DND-41 (cell line): Measurements from ENCODE around the gene SETSIP.
"Not testable (repeated sequence)": the region's sequence is repeated elsewhere in the genome, so short reads cannot be mapped to it uniquely, and the experiment has no call there.

Experiments
- ATAC-seq: fragments of 200-7000 bp; cut with Tn5 transposase; 3 replicates; pipeline ENCODE4 v1.9.1; 2021; ENCODE audit warnings: low read depth; ENCODE audit not compliant: insufficient read depth
- DNase-seq: peaks from one replicate; pipeline ENCODE4 v3.0.0-alpha.2; 2020
- H2AFZ ChIP-seq: 2 replicates; pipeline ENCODE4 v1.6.0; 2012; ENCODE audit warnings: low read depth, low read length
- H3K27ac ChIP-seq: 2 replicates; pipeline ENCODE4 v1.5.1; 2012; ENCODE audit warnings: low read length, inconsistent platforms
- H3K27me3 ChIP-seq: fragments of 200-600 bp; sonication (generic); 2 replicates; pipeline ENCODE4 v1.6.0; 2012; ENCODE audit warnings: low read length, mild to moderate bottlenecking, inconsistent platforms; ENCODE audit not compliant: insufficient read depth, poor library complexity
- H3K36me3 ChIP-seq: 2 replicates; pipeline ENCODE4 v1.5.1; 2012; ENCODE audit warnings: low read length, inconsistent platforms; ENCODE audit not compliant: insufficient read depth
- H3K4me1 ChIP-seq: 2 replicates; pipeline ENCODE4 v1.5.1; 2012; ENCODE audit warnings: mild to moderate bottlenecking, low read length; ENCODE audit not compliant: insufficient read depth
- H3K4me2 ChIP-seq: 2 replicates; pipeline ENCODE4 v1.6.0; 2012; ENCODE audit warnings: mild to moderate bottlenecking, moderate library complexity, low read length, inconsistent platforms; ENCODE audit not compliant: insufficient read depth
- H3K4me3 ChIP-seq, 2 experiments: fragments of 200-600 bp in 1 of 2; shearing (Covaris generic) in 1 of 2; 2 replicates each; pipeline ENCODE4 v1.5.1; 2012 to 2016; ENCODE audit warnings: inconsistent platforms in 2 of 2, low read length in 2 of 2, mild to moderate bottlenecking in 2 of 2, low read depth in 1 of 2, moderate library complexity in 1 of 2
- H3K79me2 ChIP-seq: 2 replicates; pipeline ENCODE4 v1.6.0; 2012; ENCODE audit warnings: low read length, inconsistent platforms; ENCODE audit not compliant: insufficient read depth
- H3K9ac ChIP-seq: 2 replicates; pipeline ENCODE4 v1.6.0; 2012; ENCODE audit warnings: low read depth, mild to moderate bottlenecking, inconsistent platforms, low read length, moderate library complexity
- H3K9me3 ChIP-seq: 2 replicates; pipeline ENCODE4 v1.5.1; 2012; ENCODE audit warnings: low read length, moderate library complexity, mild to moderate bottlenecking, inconsistent platforms; ENCODE audit not compliant: insufficient read depth, severe bottlenecking
- H4K20me1 ChIP-seq: 2 replicates; pipeline ENCODE4 v1.6.0; 2012; ENCODE audit warnings: low read length; ENCODE audit not compliant: insufficient read depth
- EZH2 ChIP-seq: IDR thresholded peaks from 3 replicates; pipeline ENCODE4 v1.6.1; 2012; ENCODE audit warnings: borderline replicate concordance, low read depth, mild to moderate bottlenecking, moderate library complexity, low read length, inconsistent platforms; ENCODE audit not compliant: severe bottlenecking
- TF ChIP-seq, protein P1 (sequence below): IDR thresholded peaks from 2 replicates; pipeline ENCODE4 v1.5.1; 2012; ENCODE audit warnings: borderline replicate concordance, low read length, moderate library complexity, mild to moderate bottlenecking; ENCODE audit not compliant: poor library complexity, severe bottlenecking; ENCODE audit errors: extremely low read depth

Gene SETSIP

DNA sequence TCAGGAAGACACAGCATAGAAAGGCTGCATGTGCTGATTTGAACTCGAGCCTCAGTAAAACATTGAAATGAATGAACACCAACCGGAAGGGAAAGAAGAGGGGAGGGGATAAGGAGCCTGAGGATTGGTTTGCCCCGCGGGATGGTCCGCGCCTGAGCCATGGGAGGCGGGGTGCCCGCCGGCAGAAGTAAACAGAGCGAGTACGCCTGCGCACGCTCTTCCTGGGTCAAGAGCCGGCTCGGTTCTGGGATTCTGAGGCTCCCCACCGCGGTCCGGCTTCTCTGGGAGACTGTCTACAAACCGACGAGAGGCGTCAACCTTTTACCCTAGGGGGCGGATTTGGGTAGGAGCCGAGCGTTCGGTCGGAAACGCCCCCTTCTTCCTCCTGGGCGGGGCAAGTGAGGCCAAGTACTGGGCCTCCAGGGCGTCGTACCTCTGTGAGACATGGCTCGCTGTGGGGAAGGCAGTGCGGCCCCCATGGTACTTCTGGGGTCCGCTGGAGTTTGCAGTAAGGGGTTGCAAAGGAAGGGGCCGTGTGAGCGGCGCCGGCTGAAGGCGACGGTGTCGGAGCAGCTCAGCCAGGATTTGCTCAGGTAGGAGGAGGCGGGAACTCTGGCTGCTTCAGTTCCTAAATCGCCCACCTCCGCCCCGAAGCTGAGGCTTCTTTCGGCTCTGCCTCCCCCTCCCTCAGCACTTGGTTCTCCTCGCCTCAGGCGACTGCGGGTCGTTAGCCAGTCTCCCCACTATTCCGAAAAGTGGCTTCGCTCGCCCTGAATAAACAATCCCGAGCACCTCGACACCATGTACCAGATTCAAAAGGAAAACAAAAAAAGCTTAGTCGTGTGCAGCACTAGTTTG, 5.1 kb upstream of the SETSIP start, which contains the start of gene BTBD8:
Gene BTBD8 (plus strand): TSS at position 218 of the 858 bp plus-strand sequence. CDS start 227 bp downstream, at position 445.
- DNase-seq (peak; percentile 87), ATAC-seq (peak; percentile 90)
- Histone ChIP-seq H4K20me1 (no peaks in the 10 kb centered on the region), H3K36me3 (no peaks in the 10 kb centered on the region), H3K27ac (peak within 1 kb of the TSS; percentile 73), H3K9ac (peak within 1 kb of the TSS; percentile 61), H3K27me3 (no peaks in the 10 kb centered on the region), H3K79me2 (peaks cover 2% of the 10 kb centered on the region; the same call in 1 of the 2 replicates), H3K4me2 (peak within 1 kb of the TSS; percentile 89), H3K9me3 (peaks cover 8% of the 10 kb centered on the region), H3K4me1 (peaks cover 19% of the 10 kb centered on the region), H2AFZ (peak within 1 kb of the TSS; percentile 95), H3K4me3 (peak within 1 kb of the TSS; percentile 75 to 88)
- TF ChIP-seq, protein P1, sequence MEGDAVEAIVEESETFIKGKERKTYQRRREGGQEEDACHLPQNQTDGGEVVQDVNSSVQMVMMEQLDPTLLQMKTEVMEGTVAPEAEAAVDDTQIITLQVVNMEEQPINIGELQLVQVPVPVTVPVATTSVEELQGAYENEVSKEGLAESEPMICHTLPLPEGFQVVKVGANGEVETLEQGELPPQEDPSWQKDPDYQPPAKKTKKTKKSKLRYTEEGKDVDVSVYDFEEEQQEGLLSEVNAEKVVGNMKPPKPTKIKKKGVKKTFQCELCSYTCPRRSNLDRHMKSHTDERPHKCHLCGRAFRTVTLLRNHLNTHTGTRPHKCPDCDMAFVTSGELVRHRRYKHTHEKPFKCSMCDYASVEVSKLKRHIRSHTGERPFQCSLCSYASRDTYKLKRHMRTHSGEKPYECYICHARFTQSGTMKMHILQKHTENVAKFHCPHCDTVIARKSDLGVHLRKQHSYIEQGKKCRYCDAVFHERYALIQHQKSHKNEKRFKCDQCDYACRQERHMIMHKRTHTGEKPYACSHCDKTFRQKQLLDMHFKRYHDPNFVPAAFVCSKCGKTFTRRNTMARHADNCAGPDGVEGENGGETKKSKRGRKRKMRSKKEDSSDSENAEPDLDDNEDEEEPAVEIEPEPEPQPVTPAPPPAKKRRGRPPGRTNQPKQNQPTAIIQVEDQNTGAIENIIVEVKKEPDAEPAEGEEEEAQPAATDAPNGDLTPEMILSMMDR, result peak; percentile 26
- TF ChIP-seq EZH2, result no peak

DNA sequence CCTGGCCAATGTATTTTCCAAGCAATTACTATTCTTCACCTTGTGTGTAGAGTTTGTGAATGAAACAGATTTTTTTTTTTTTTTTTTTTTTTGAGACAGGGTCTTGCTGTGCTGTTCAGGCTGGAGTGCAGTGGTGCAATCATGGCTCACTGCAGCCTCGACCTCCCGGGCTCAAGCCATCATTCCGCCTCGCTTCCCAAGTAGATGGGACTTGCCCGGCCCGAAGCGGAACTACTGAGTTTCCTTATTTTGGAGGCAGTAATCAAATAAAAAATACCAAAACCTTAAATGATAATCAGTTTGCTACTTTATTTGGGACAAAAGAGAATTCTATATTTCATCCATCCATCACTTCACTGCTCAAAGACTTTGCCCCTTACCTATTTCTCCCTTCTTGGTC, 4.2 kb upstream of the SETSIP start:
- Histone ChIP-seq H3K27ac (peak overlapping the region; percentile 73; the same call in 1 of the 2 replicates), H3K4me1 (peaks cover 19% of the 10 kb centered on the region), H3K9ac (peak overlapping the region; percentile 61; the same call in 1 of the 2 replicates)

DNA sequence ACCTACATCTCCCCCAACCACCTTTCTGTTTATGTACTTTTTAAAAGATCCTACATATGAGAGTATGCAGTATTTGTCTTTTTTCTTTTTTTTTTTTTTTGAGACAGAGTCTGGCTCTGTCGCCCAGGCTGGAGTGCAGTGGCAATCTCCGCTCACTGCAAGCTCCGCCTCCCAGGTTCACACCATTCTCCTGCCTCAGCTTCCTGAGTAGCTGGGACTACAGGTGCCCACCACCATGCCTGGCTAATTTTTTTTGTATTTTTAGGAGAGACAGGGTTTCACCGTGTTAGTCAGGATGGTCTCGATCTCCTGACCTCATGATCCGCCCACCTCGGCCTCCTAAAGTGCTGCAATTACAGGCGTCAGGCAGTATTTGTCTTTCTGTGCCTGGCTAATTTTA, 2.9 kb upstream of the SETSIP start:
- not testable (repeated sequence) for ATAC-seq, H4K20me1 ChIP-seq

More for the DNA sequence above, 4.2 kb upstream of the SETSIP start:
- no peaks in the 10 kb centered on the region for H3K27me3 ChIP-seq
- peak overlapping the region; percentile 89 for H3K4me2 ChIP-seq
- H2AFZ ChIP-seq, result peak overlapping the region; percentile 95
- TF ChIP-seq, protein P1, result no peak
- TF ChIP-seq EZH2, result no peak
- no peak for ATAC-seq
- peak overlapping the region in 1 of 2 experiments; percentile 88; a peak in 2 of 4 replicates for H3K4me3 ChIP-seq
- H3K36me3 ChIP-seq, result no peaks in the 10 kb centered on the region
- H3K79me2 ChIP-seq, result peaks cover 2% of the 10 kb centered on the region; the same call in 1 of the 2 replicates
- H4K20me1 ChIP-seq, result no peaks in the 10 kb centered on the region
- DNase-seq, result no peak
- H3K9me3 ChIP-seq, result peaks cover 4% of the 10 kb centered on the region

DNA sequence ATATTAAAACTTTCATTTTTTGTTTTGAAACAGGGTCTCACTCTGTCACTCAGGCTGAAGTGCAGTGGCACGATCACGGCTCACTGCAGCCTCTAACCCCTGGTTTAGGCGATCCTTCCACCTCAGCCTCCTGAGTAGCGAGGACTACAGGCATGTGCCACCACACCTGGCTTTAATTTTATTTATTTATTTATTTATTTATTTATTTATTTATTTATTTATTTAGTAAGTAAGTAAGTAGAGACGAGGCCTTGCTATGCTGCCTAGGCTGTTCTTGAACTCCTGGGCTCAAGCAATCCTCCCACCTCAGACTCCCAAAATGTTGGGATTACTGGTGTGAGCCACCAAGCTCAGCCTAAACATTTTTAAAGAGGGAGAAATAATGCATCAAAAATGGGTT, 1.2 kb upstream of the SETSIP start:
- ATAC-seq (no peak), DNase-seq (no peak)
- Histone ChIP-seq H3K27ac (no peak overlapping the region), H3K4me3 (no peak overlapping the region), H3K4me1 (peaks cover 13% of the 10 kb centered on the region), H3K4me2 (no peak overlapping the region), H3K27me3 (no peaks in the 10 kb centered on the region), H3K9ac (no peak overlapping the region), H3K79me2 (peaks cover 2% of the 10 kb centered on the region; the same call in 1 of the 2 replicates), H3K36me3 (no peaks in the 10 kb centered on the region), H4K20me1 (no peaks in the 10 kb centered on the region), H3K9me3 (no peaks in the 10 kb centered on the region), H2AFZ (no peak overlapping the region)
- TF ChIP-seq, protein P1, result no peak
- no peak for TF ChIP-seq EZH2

More for the DNA sequence above, 2.9 kb upstream of the SETSIP start:
- H3K79me2 ChIP-seq, H3K9me3 ChIP-seq, H3K4me3 ChIP-seq, H3K36me3 ChIP-seq, H3K9ac ChIP-seq, H2AFZ ChIP-seq, H3K27me3 ChIP-seq, H3K4me2 ChIP-seq, DNase-seq, H3K27ac ChIP-seq: not testable (repeated sequence)
- H3K4me1 ChIP-seq, result peaks cover 19% of the 10 kb centered on the region

DNA sequence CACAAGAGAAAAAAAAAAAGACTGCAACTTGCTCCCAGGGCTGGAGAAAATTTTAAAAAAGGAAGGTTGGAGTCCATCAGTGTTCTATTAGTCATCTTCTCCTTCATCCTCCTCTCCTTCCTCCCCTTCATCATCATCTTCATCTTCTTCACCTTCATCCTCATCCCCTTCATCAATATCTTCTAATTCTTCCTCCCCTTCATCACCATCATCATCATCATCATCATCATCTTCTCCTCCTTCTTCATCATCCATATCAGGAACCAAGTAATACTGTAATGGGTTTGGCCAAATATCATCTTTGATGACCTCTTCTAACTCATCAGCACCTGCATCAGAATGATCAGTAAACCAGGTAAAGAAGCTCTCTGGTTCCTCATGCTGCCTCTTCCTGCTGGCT, 765 bp downstream of the SETSIP start:
- not testable (repeated sequence) for H2AFZ ChIP-seq, H3K36me3 ChIP-seq, H3K27ac ChIP-seq, H3K4me2 ChIP-seq, H4K20me1 ChIP-seq, H3K4me1 ChIP-seq, DNase-seq, H3K9me3 ChIP-seq, H3K79me2 ChIP-seq, H3K4me3 ChIP-seq, ATAC-seq, H3K9ac ChIP-seq, H3K27me3 ChIP-seq
